Measurements from ENCODE around the gene CD22.

Gene CD22

DNA sequence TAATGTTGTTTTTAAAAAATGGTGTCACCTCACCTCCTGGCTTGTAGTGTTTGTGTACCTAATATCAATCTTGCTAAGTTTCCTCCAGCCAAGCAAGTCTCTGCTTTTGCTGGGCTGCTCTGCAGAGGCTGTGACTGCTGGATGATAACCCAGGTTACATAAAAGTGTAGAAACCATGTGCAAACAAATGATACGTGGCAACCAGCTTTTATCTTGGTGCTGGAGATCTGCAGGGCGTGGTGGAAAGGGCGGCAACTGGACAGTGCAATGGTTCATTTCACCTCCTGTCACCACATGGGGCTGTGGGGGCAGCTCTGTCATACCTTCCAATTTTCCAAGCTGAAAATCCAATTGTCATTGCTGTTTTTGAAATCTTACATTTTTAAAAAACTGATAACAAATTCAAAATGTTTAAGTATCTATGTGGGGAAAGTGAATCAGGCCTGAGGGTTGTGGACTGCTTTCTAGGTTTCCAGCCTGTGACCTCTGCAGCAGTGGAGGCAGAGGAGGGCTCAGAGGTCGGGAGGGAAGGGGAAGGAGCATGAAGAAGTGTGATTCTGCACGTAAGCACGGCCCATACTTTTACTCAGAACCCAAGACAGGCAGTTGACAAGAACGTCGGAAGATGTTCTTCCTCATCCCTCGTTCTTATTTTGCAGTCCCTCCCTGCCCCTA lies 51.6 kb downstream of the CD22 start:
- H3K27ac ChIP-seq (ENCODE audit: poor library complexity, severe bottlenecking), result no peak overlapping the region
- DNase-seq (ENCODE audit: low spot score) (peak; percentile 10), ATAC-seq (ENCODE audit: low read depth) (no peak)
- TF ChIP-seq, protein P1, sequence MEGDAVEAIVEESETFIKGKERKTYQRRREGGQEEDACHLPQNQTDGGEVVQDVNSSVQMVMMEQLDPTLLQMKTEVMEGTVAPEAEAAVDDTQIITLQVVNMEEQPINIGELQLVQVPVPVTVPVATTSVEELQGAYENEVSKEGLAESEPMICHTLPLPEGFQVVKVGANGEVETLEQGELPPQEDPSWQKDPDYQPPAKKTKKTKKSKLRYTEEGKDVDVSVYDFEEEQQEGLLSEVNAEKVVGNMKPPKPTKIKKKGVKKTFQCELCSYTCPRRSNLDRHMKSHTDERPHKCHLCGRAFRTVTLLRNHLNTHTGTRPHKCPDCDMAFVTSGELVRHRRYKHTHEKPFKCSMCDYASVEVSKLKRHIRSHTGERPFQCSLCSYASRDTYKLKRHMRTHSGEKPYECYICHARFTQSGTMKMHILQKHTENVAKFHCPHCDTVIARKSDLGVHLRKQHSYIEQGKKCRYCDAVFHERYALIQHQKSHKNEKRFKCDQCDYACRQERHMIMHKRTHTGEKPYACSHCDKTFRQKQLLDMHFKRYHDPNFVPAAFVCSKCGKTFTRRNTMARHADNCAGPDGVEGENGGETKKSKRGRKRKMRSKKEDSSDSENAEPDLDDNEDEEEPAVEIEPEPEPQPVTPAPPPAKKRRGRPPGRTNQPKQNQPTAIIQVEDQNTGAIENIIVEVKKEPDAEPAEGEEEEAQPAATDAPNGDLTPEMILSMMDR (IDR thresholded peaks at IDR 0.05; ENCODE audit: poor library complexity, severe bottlenecking), result no peak
- H3K9me3 ChIP-seq (ENCODE audit: severe bottlenecking), result peaks cover 3% of the 10 kb centered on the region
- no peaks in the 10 kb centered on the region for H3K27me3 ChIP-seq (ENCODE audit: insufficient read depth, poor library complexity, severe bottlenecking)
- no peaks in the 10 kb centered on the region for H3K36me3 ChIP-seq (ENCODE audit: low read depth)
- H3K4me3 ChIP-seq (ENCODE audit: severe bottlenecking), result no peak overlapping the region
- no peaks in the 10 kb centered on the region for H3K4me1 ChIP-seq (ENCODE audit: insufficient read depth, poor library complexity, severe bottlenecking)

DNA sequence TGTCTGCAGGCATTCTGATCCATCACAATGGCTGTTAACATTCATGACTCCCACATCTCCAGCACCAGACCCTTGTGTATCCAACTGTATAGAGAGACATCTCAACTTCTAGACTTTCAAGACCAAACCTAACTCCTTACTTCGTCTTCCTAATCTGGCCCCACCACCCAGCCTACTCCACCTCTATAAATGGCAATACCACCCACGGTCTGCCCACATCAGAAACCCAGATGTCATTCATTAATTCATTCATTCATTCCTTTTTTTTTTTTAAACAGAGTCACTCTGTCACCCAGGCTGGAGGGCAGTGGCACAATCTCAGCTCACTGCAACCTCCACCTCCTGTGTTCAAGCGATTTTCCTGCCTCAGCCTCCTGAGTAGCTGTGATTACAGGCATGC lies 52.3 kb downstream of the CD22 start:
- no peaks in the 10 kb centered on the region for H3K4me1 ChIP-seq (ENCODE audit: insufficient read depth, poor library complexity, severe bottlenecking)
- TF ChIP-seq, protein P1 (IDR thresholded peaks at IDR 0.05; ENCODE audit: poor library complexity, severe bottlenecking), result no peak
- H3K9me3 ChIP-seq (ENCODE audit: severe bottlenecking), result peaks cover 9% of the 10 kb centered on the region
- H3K27me3 ChIP-seq (ENCODE audit: insufficient read depth, poor library complexity, severe bottlenecking), result no peaks in the 10 kb centered on the region
- peak; percentile 13 for DNase-seq (ENCODE audit: low spot score)
- ATAC-seq (ENCODE audit: low read depth), result no peak
- H3K36me3 ChIP-seq (ENCODE audit: low read depth), result no peaks in the 10 kb centered on the region
- H3K27ac ChIP-seq (ENCODE audit: poor library complexity, severe bottlenecking), result no peak overlapping the region
- no peak overlapping the region for H3K4me3 ChIP-seq (ENCODE audit: severe bottlenecking)

DNA sequence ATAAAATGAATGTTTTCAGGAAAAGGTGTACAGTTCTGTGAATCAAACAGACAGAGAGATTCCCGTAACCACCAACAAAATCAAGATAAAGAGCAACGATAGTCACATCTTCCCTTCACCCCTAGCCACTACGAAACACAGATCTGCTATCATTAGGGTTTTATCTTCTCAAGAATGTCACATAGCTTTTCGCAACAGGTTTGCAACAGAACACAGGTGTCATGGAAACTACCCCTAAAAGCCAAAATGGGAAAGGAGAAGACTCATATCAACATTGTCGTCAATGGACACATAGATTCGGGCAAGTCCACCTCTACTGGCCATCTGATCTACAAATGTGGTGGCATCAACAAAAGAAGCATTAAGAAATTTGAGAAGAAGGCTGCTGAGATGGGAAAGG lies 52.9 kb downstream of the CD22 start:
- Histone ChIP-seq H3K36me3 (ENCODE audit: low read depth) (no peaks in the 10 kb centered on the region), H3K4me1 (ENCODE audit: insufficient read depth, poor library complexity, severe bottlenecking) (no peaks in the 10 kb centered on the region), H3K27me3 (ENCODE audit: insufficient read depth, poor library complexity, severe bottlenecking) (no peaks in the 10 kb centered on the region), H3K9me3 (ENCODE audit: severe bottlenecking) (peaks cover 11% of the 10 kb centered on the region), H3K27ac (ENCODE audit: poor library complexity, severe bottlenecking) (no peak overlapping the region), H3K4me3 (ENCODE audit: severe bottlenecking) (no peak overlapping the region)
- TF ChIP-seq, protein P1 (IDR thresholded peaks at IDR 0.05; ENCODE audit: poor library complexity, severe bottlenecking), result no peak
- ATAC-seq (ENCODE audit: low read depth) (no peak), DNase-seq (ENCODE audit: low spot score) (no peak)

DNA sequence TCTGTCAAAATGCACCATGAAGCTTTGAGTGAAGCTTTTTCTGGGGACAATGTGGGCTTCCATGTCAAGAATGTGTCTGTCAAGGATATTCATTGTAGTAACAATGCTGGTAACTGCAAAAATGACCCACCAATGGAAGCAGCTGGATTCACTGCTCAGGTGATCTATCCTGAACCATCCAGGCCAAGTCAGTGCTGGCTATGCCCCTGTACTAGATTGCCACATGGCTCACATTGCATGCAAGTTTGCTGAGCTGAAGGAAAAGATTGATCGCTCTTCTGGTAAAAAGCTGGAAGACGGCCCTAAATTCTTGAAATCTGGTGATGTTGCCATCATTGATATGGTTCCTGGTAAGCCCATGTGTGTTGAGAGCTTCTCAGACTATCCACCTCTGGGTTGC lies 54.5 kb downstream of the CD22 start:
- Histone ChIP-seq H3K27ac (ENCODE audit: poor library complexity, severe bottlenecking) (no peak overlapping the region), H3K9me3 (ENCODE audit: severe bottlenecking) (peaks cover 20% of the 10 kb centered on the region), H3K36me3 (ENCODE audit: low read depth) (no peaks in the 10 kb centered on the region), H3K4me1 (ENCODE audit: insufficient read depth, poor library complexity, severe bottlenecking) (no peaks in the 10 kb centered on the region), H3K27me3 (ENCODE audit: insufficient read depth, poor library complexity, severe bottlenecking) (no peaks in the 10 kb centered on the region), H3K4me3 (ENCODE audit: severe bottlenecking) (no peak overlapping the region)
- TF ChIP-seq, protein P1 (IDR thresholded peaks at IDR 0.05; ENCODE audit: poor library complexity, severe bottlenecking), result no peak
- ATAC-seq (ENCODE audit: low read depth) (no peak), DNase-seq (ENCODE audit: low spot score) (peak; percentile 1)

DNA sequence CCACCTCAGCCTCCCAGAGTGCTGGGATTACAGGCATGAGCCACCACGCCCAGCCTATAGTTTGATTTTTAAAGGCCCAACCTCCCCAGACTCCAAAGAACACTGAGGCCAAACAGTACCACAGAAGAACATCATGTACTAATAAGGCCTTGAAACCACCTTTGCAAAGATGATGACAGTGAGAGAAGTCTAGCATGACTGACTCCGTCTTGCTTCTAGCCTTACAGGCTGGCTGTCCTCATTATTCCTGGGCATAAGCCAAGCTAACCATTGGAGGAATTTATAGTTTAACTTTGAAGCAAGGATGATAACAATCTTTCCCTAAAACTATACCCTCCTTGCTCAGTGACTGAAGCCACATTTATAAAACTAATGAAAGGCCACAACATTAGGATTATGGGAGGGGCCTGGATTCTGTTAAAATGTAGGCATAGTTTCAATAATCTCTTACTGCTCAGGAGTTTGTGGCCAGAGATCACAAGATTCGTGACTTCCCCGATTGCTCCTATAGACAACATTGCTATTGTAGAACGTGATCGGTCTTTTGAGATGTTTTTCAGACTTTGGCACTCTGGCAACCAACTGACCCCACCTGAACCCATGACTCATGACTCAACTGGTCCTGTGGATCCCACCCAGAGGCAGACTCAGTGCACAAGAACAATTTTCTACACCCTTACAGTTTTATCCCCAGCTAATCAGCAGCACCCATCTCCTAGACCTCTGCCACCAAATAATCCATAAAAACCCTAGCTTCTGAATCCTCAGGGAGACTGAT lies 59.5 kb downstream of the CD22 start:
- no peaks in the 10 kb centered on the region for H3K27me3 ChIP-seq (ENCODE audit: insufficient read depth, poor library complexity, severe bottlenecking)
- peaks cover 20% of the 10 kb centered on the region for H3K9me3 ChIP-seq (ENCODE audit: severe bottlenecking)
- DNase-seq (ENCODE audit: low spot score), result no peak
- no peaks in the 10 kb centered on the region for H3K36me3 ChIP-seq (ENCODE audit: low read depth)
- H3K4me1 ChIP-seq (ENCODE audit: insufficient read depth, poor library complexity, severe bottlenecking), result no peaks in the 10 kb centered on the region
- no peak overlapping the region for H3K4me3 ChIP-seq (ENCODE audit: severe bottlenecking)
- TF ChIP-seq, protein P1 (IDR thresholded peaks at IDR 0.05; ENCODE audit: poor library complexity, severe bottlenecking), result no peak
- H3K27ac ChIP-seq (ENCODE audit: poor library complexity, severe bottlenecking), result no peak overlapping the region
- ATAC-seq (ENCODE audit: low read depth), result no peak
